ENCODE data around the gene CTSL.

- TF ChIP-seq CTCF (conservative IDR thresholded peaks at IDR 0.05 in 1 of 2, IDR thresholded peaks at IDR 0.05 in 1 of 2; ENCODE audit: extremely low read depth in 1 of 2, insufficient read depth in 1 of 2, low read depth in 1 of 2, low read length in 2 of 2) (no peak), EZH2 (IDR thresholded peaks at IDR 0.05; ENCODE audit: borderline replicate concordance, low read length) (no peak)
Observed at GRCh38 chr9:87722393-87723088, 3.4 kb upstream of the CTSL start.

Measured in mammary epithelial cell (primary cell).